ENCODE results near the gene HEXIM2. TPM values are rescaled to one million over a fixed set of nuclear protein-coding genes. Genes with fewer than 3 reads are reported as not detected.

The HEXIM2 gene
- total and polyA plus RNA-seq, 2 of the 13 experiments (the other 11 are each of a cell fraction or from before 2014, with no cell fraction given): 27.1 to 32.4 TPM

- peak; percentile 96 for TF ChIP-seq ZNF691 (CRISPR knock-in tag; IDR thresholded peaks at IDR 0.05; ENCODE audit: borderline replicate concordance, low read depth)
- TF ChIP-seq ZNF850 (CRISPR knock-in tag; conservative IDR thresholded peaks at IDR 0.05): no peak
- peak; percentile 90 for TF ChIP-seq ZBTB37 (CRISPR knock-in tag; IDR thresholded peaks at IDR 0.05)
- TF ChIP-seq ZNF224 (CRISPR knock-in tag; IDR thresholded peaks at IDR 0.05): peak; percentile 56; the same call in 1 of the 2 replicates
- TF ChIP-seq IKZF1 (IDR thresholded peaks at IDR 0.05): no peak
- no peak for TF ChIP-seq KDM1A (CRISPR knock-in tag; IDR thresholded peaks at IDR 0.05)
- TF ChIP-seq ZNF33B (CRISPR knock-in tag; IDR thresholded peaks at IDR 0.05): peak; percentile 45; the same call in 1 of the 2 replicates
- TF ChIP-seq ZNF562 (CRISPR knock-in tag; IDR thresholded peaks at IDR 0.05; ENCODE audit: borderline replicate concordance): no peak
- peak; percentile 60; the same call in 1 of the 2 replicates for TF ChIP-seq ZNF329 (CRISPR knock-in tag; IDR thresholded peaks at IDR 0.05; ENCODE audit: low read depth)
- TF ChIP-seq ZNF276 (CRISPR knock-in tag; IDR thresholded peaks at IDR 0.05; ENCODE audit: low read depth): 0 out of 2 replicates have a peak, but pooled peaks have one; percentile 71
- TF ChIP-seq ZFP62 (CRISPR knock-in tag; IDR thresholded peaks at IDR 0.05): no peak
- no peak for TF ChIP-seq BRCA1 (CRISPR knock-in tag; IDR thresholded peaks at IDR 0.05)
- no peak for TF ChIP-seq NR3C1 (CRISPR knock-in tag; IDR thresholded peaks at IDR 0.05)
- TF ChIP-seq IRX3 (CRISPR knock-in tag; IDR thresholded peaks at IDR 0.05; ENCODE audit: borderline replicate concordance, low read depth): no peak
- no peak for TF ChIP-seq KAT2B (IDR thresholded peaks at IDR 0.05; ENCODE audit: borderline replicate concordance, low read depth, low read length)
- no peak for TF ChIP-seq ZNF773 (CRISPR knock-in tag; IDR thresholded peaks at IDR 0.05; ENCODE audit: borderline replicate concordance)
- TF ChIP-seq USF2 (IDR thresholded peaks at IDR 0.05; ENCODE audit: low read depth, low read length): no peak
- TF ChIP-seq USF2 (CRISPR knock-in tag; IDR thresholded peaks at IDR 0.05; ENCODE audit: borderline replicate concordance): no peak; the same call in 1 of the 2 replicates
- TF ChIP-seq ZBED4 (CRISPR knock-in tag; IDR thresholded peaks at IDR 0.05; ENCODE audit: borderline replicate concordance): peak; percentile 86
- TF ChIP-seq NKX3-1 (CRISPR knock-in tag; IDR thresholded peaks at IDR 0.05): no peak
Observed at GRCh38 chr17:45197555-45198334, 36.1 kb downstream of the HEXIM2 start (continued).
